K562 (cell line): Measurements from ENCODE around the gene CTCFL. TPM values are rescaled to one million over a fixed set of nuclear protein-coding genes. Genes with fewer than 3 reads are reported as not detected.

Experiments
- ATAC-seq: fragments of 200-7000 bp; cut with Tn5 transposase; 3 replicates; pipeline ENCODE4 v1.9.1; 2020; ENCODE audit warnings: moderate library complexity
- BruUV-seq: library from RNA; stranded (reverse); fragments of 400-500 nt; replicated peaks from 2 replicates; lab custom pipeline; 2021; lab: Mats Ljungman, UMichigan
- CTCF ChIA-PET: fragments of 300-600 bp; formaldehyde crosslinking; extraction: SDS; loops from one replicate; lab custom pipeline; 2021; ENCODE audit warnings: low intra/inter-chr PET ratio; lab: Yijun Ruan, JAX
- POLR2A ChIA-PET: fragments of 300-600, 350-650 bp; sonication (Branson Sonifier 250); formaldehyde crosslinking; extraction: SDS; loops from one replicate; lab custom pipeline; 2021; ENCODE audit warnings: antibody characterized with exemption, inconsistent platforms; lab: Yijun Ruan, JAX
- DNase-seq, 4 experiments: peaks; one replicate each; pipeline versions ENCODE4 v3.0.0 to v3.0.0-alpha.2; 2011 to 2018; ENCODE audit warnings: low spot score in 3 of 4, mixed read lengths in 3 of 4; ENCODE audit errors: extremely low read depth in 1 of 4
- FAIRE-seq: peaks from 2 replicates; lab custom pipeline; 2011; peaks lifted over from hg19 to GRCh38; lab: Jason Lieb, UNC
- H2AFZ ChIP-seq: 2 replicates; pipeline ENCODE4 v1.6.0; 2011; ENCODE audit warnings: low read depth, low read length, control low read depth, inconsistent platforms
- H3K27ac ChIP-seq: fragments of 200-600 bp; 3 replicates; pipeline ENCODE4 v1.8.0; 2011; ENCODE audit warnings: low read depth, mild to moderate bottlenecking, control low read depth, inconsistent platforms, low read length, moderate library complexity, mixed read lengths; ENCODE audit errors: extremely low read depth
- H3K27me3 ChIP-seq, 2 experiments: fragments of 300-600 bp in 1 of 2; 2 replicates in 1 of 2; 3 replicates in 1 of 2; pipeline versions ENCODE4 v1.6.0 to v1.8.0; 2011; ENCODE audit warnings: inconsistent platforms in 2 of 2, low read length in 2 of 2, mild to moderate bottlenecking in 1 of 2, mixed read lengths in 1 of 2, moderate library complexity in 1 of 2; ENCODE audit not compliant: control insufficient read depth in 2 of 2, insufficient read depth in 2 of 2
- H3K36me3 ChIP-seq: fragments of 300-600 bp; 3 replicates; pipeline ENCODE4 v1.8.0; 2011; ENCODE audit warnings: mild to moderate bottlenecking, low read length, inconsistent platforms; ENCODE audit not compliant: control insufficient read depth, insufficient read depth
- H3K4me1 ChIP-seq, 2 experiments: fragments of 200-600 bp in 1 of 2; replicated peaks in 1 of 2; 2 replicates in 1 of 2; 3 replicates in 1 of 2; pipeline versions ENCODE4 v1.5.1 to v1.8.0; 2011; ENCODE audit warnings: inconsistent platforms in 2 of 2, low read length in 2 of 2, mild to moderate bottlenecking in 1 of 2, mixed read lengths in 1 of 2, moderate library complexity in 1 of 2; ENCODE audit not compliant: control insufficient read depth in 2 of 2, insufficient read depth in 2 of 2
- H3K4me2 ChIP-seq: 2 replicates; pipeline ENCODE4 v1.6.1; 2011; ENCODE audit warnings: low read length, control low read depth, inconsistent platforms, mixed read lengths; ENCODE audit not compliant: insufficient read depth
- H3K4me3 ChIP-seq: fragments of 200-600 bp; sonication (generic), shearing (Covaris generic); 2 replicates; pipeline ENCODE4 v1.5.1; 2016; ENCODE audit warnings: control low read depth, inconsistent platforms
- H3K79me2 ChIP-seq: fragments of 200-600 bp; 3 replicates; pipeline ENCODE4 v1.8.0; 2011; ENCODE audit warnings: low read length, inconsistent platforms; ENCODE audit not compliant: control insufficient read depth, insufficient read depth
- H3K9ac ChIP-seq, 2 experiments: 2 replicates each; pipeline versions ENCODE4 v1.6.0 to v1.6.1; 2011; ENCODE audit warnings: low read depth in 2 of 2, low read length in 2 of 2, control low read depth in 1 of 2, inconsistent platforms in 1 of 2, mild to moderate bottlenecking in 1 of 2, mixed read lengths in 1 of 2; ENCODE audit not compliant: insufficient read depth in 1 of 2
- H3K9me1 ChIP-seq: one replicate; pipeline ENCODE4 v1.6.0; 2011; ENCODE audit warnings: inconsistent platforms, mild to moderate bottlenecking, low read length, moderate library complexity; ENCODE audit not compliant: control insufficient read depth, insufficient read depth
- H3K9me3 ChIP-seq: replicated peaks from 2 replicates; pipeline ENCODE4 v1.5.1; 2011; ENCODE audit warnings: low read depth, low read length, inconsistent platforms; ENCODE audit not compliant: control insufficient read depth, insufficient read depth
- H4K20me1 ChIP-seq: replicated peaks from 2 replicates; pipeline ENCODE4 v1.6.1; 2011; ENCODE audit warnings: low read length, inconsistent platforms, mixed read lengths; ENCODE audit not compliant: control insufficient read depth, insufficient read depth
- CCNT2 ChIP-seq: IDR thresholded peaks from 2 replicates; pipeline ENCODE4 v1.6.1; 2011; ENCODE audit warnings: borderline replicate concordance, low read depth, mild to moderate bottlenecking, moderate library complexity, mixed read lengths, low read length; ENCODE audit not compliant: insufficient read length; ENCODE audit errors: extremely low read depth
- DPF2 ChIP-seq: fragments of 450-650 bp; IDR thresholded peaks from 2 replicates; pipeline ENCODE4 v1.6.1; 2016
- EHMT2 ChIP-seq: fragments of 450-650 bp; IDR thresholded peaks from 2 replicates; pipeline ENCODE4 v1.6.1; 2018; ENCODE audit warnings: antibody characterized with exemption
- POLR2H ChIP-seq: IDR thresholded peaks from 2 replicates; pipeline ENCODE4 v1.6.1; 2016; ENCODE audit warnings: missing genetic modification characterization, low read depth, mild to moderate bottlenecking, control low read depth, missing compliant biosample characterization, moderate library complexity
- RBM17 ChIP-seq: fragments of 200-400 bp; formaldehyde crosslinking; IDR thresholded peaks from 2 replicates; pipeline ENCODE4 v1.6.1; 2017; ENCODE audit warnings: low read depth, mild to moderate bottlenecking, low read length, borderline replicate concordance
- REST ChIP-seq, 2 experiments: fragments of 450-650 bp; formaldehyde crosslinking in 1 of 2; IDR thresholded peaks; 2 replicates each; pipeline versions ENCODE4 v1.4.0 to v1.6.1; 2014 to 2020; ENCODE audit warnings: mild to moderate bottlenecking in 2 of 2, borderline replicate concordance in 1 of 2, low read depth in 1 of 2
- SNAPC5 ChIP-seq: fragments of 250-450 bp; sonication (Bioruptor Pico); IDR thresholded peaks from 2 replicates; pipeline ENCODE4 v1.8.0; 2021; ENCODE audit warnings: moderate library complexity, mild to moderate bottlenecking, inconsistent platforms
- TCF3 ChIP-seq: sonication (generic); formaldehyde crosslinking; IDR thresholded peaks from 2 replicates; pipeline ENCODE4 v1.4.0; 2020; ENCODE audit warnings: mild to moderate bottlenecking, missing genetic modification reagents
- TFAM ChIP-seq: fragments of 250-450 bp; sonication (Bioruptor Pico); conservative IDR thresholded peaks from 2 replicates; pipeline ENCODE4 v1.5.0; 2021; ENCODE audit warnings: mild to moderate bottlenecking, moderate library complexity
- ZNF277 ChIP-seq: fragments of 250-450 bp; sonication (Bioruptor Pico); IDR thresholded peaks from 2 replicates; pipeline ENCODE4 v1.8.0; 2022; ENCODE audit warnings: inconsistent platforms, mild to moderate bottlenecking, moderate library complexity, borderline replicate concordance
- WGBS: fragments of 100-300 bp; shearing (Covaris generic); methylation state at CpG from one replicate; pipeline ENCODE4 v1.1.6; 2016; ENCODE audit warnings: low coverage, mixed read lengths; ENCODE audit not compliant: insufficient coverage; ENCODE audit errors: missing lambda C conversion rate; 5-methylcytosine and 5-hydroxymethylcytosine counted together
- in situ Hi-C: fragments of 300-500 bp; cut with MboI; formaldehyde crosslinking; loops from 4 replicates; pipeline ENCODE4 v1.15.0; 2018; ENCODE audit warnings: inconsistent platforms, mixed read lengths
- intact Hi-C: fragments of 100-400 bp; cut with micrococcal nuclease; formaldehyde crosslinking; loops from 2 replicates; pipeline ENCODE4 v1.14.2; 2022
- polyA plus RNA-seq, 8 experiments: library from polyadenylated mRNA; depleted of rRNA in 4 of 8; stranded (reverse) in 5 of 8; unstranded in 3 of 8; fragments of >200 nt; fragmentation: Nextera tagmentation in 2 of 8; fragmentation: Illumina TruSeq in 1 of 8; extraction: Ambion mirVana in 2 of 8; extraction: Trizol in 1 of 8; gene quantifications; 2 replicates each; pipeline versions ENCODE4 v1.2.1 to v1.2.3, GENCODE V29; 2011 to 2014; ENCODE audit warnings: inconsistent platforms in 1 of 8, missing spikeins in 1 of 8
- total RNA-seq, 7 experiments: library from RNA; depleted of rRNA in 6 of 7; stranded (reverse); fragments of >200 nt in 6 of 7; fragmentation: Illumina TruSeq in 2 of 7; extraction: Trizol in 2 of 7; gene quantifications; 2 replicates each; pipeline versions ENCODE4 v1.2.1 to v1.2.3, GENCODE V29; 2011 to 2021; ENCODE audit warnings: low replicate concordance in 1 of 7

CTCFL gene
- total and polyA plus RNA-seq, 9 of the 15 experiments (the other 6 are each of a cell fraction or from before 2014, with no cell fraction given) = 42.4 to 188 (median 111) TPM

- no peaks in the 10 kb centered on the region for H3K9me3 ChIP-seq
- BruUV-seq = no TSS peak
- WGBS = 11% methylated on average over 12 of the region's 12 CpGs
- no peak for FAIRE-seq
- H3K4me1 ChIP-seq = peaks cover 2 to 9% of the 10 kb centered on the region in 2 experiments; a peak in 3 of 5 replicates
- H3K4me3 ChIP-seq = no peak overlapping the region
- no peaks in the 10 kb centered on the region for H3K36me3 ChIP-seq
- no peak for DNase-seq
- no peak; the same call in 2 of the 3 replicates for ATAC-seq
- H3K27me3 ChIP-seq = peaks cover 0 to 13% of the 10 kb centered on the region in 2 experiments; a peak in 1 of 5 replicates
- in situ Hi-C loops (no loop called here), intact Hi-C loops (no loop called here)
- H3K9ac ChIP-seq = peak overlapping the region in 1 of 2 experiments; percentile 37; a peak in 1 of 4 replicates
- no peak overlapping the region for H2AFZ ChIP-seq
- no peaks in the 10 kb centered on the region for H4K20me1 ChIP-seq
- CTCF ChIA-PET = no interaction called here
- no peak overlapping the region for H3K27ac ChIP-seq
- peak overlapping the region; percentile 13; the same call in 1 of the 2 replicates for H3K4me2 ChIP-seq
- H3K9me1 ChIP-seq = no peaks in the 10 kb centered on the region
- no peak for TF ChIP-seq RBM17
- no peak for TF ChIP-seq TFAM
- TF ChIP-seq POLR2H (tag) = no peak
- TF ChIP-seq CCNT2 = no peak
- TF ChIP-seq SNAPC5 (CRISPR knock-in tag) = no peak
- no peak for TF ChIP-seq REST (IDR thresholded peaks at IDR 0.05; ENCODE audit: borderline replicate concordance)
- TF ChIP-seq REST (CRISPR knock-in tag; IDR thresholded peaks at IDR 0.05; ENCODE audit: low read depth) = no peak
- no peak for TF ChIP-seq DPF2
- no peak for TF ChIP-seq ZNF277
- TF ChIP-seq EHMT2 = no peak
- no peak for TF ChIP-seq TCF3 (CRISPR knock-in tag)
- no peaks in the 10 kb centered on the region for H3K79me2 ChIP-seq
- POLR2A ChIA-PET = interaction anchor here (0.5 to 1.0 kb wide), 3 partner anchors 9 to 670 kb away, joined by 4 read pairs; no protein-coding TSS in a partner anchor
These were observed 44.0 kb upstream of the CTCFL start for GRCh38 chr20:57568960-57569359.
